Right lobe of liver (tissue), 4 donors: ENCODE measurements around the gene INPP4B.

Experiments used
- POLR2A ChIP-seq: fragments of 450-650 bp; IDR thresholded peaks from one replicate; pipeline ENCODE4 v1.6.1; 2017; ENCODE audit warnings: antibody characterized with exemption, mild to moderate bottlenecking
- TF ChIP-seq, protein P1 (sequence below), 4 donors: fragments of 200-600 bp in 3 of 4; fragments of 450-650 bp in 1 of 4; IDR thresholded peaks; one replicate each; pipeline versions ENCODE4 v1.5.1 to v1.8.0; 2016 to 2022; ENCODE audit warnings: antibody characterized with exemption in 4 of 4, mild to moderate bottlenecking in 2 of 4
- donor health status: DM: no; HTN: no; CAD: no.
- donor health status: DM: no; HTN: no; CAD: no.
- donor health status: DM: no; HTN: yes; CAD: no.

DNA sequence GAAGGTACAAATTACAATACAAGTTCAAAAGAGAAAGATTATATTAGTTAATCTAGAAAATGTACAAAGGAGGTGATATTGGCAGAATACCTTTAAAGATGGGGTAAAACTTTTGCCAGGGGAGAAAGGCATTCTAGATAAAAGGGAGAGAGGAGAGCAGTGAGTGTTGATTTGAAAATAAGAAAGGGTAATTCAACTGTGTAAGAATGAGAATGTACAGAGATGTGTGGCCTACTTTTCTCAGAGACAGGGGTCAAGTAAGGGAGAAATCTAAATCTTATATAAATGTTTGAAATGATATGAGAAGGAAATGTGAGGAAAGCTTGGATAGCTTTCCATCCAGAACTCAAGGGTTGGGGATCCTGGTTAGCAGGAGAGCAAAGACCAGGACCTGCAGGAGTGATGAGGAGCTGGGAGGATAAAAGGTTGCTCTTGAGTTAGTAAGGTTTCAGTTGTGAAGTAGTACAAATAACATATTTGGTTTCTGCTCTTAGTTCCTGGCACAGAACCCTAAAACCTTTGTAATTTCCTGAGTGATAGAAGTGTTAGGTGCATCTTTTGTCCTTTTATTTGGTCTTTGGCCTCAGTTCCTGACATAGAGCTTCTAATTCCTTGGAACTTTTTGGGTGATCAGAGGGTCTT lies 489.9 kb downstream of the INPP4B start:
- TF ChIP-seq, protein P1, sequence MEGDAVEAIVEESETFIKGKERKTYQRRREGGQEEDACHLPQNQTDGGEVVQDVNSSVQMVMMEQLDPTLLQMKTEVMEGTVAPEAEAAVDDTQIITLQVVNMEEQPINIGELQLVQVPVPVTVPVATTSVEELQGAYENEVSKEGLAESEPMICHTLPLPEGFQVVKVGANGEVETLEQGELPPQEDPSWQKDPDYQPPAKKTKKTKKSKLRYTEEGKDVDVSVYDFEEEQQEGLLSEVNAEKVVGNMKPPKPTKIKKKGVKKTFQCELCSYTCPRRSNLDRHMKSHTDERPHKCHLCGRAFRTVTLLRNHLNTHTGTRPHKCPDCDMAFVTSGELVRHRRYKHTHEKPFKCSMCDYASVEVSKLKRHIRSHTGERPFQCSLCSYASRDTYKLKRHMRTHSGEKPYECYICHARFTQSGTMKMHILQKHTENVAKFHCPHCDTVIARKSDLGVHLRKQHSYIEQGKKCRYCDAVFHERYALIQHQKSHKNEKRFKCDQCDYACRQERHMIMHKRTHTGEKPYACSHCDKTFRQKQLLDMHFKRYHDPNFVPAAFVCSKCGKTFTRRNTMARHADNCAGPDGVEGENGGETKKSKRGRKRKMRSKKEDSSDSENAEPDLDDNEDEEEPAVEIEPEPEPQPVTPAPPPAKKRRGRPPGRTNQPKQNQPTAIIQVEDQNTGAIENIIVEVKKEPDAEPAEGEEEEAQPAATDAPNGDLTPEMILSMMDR (IDR thresholded peaks at IDR 0.05): no peak
- TF ChIP-seq POLR2A: no peak
